ENCODE data around the gene KANSL1.

DNA sequence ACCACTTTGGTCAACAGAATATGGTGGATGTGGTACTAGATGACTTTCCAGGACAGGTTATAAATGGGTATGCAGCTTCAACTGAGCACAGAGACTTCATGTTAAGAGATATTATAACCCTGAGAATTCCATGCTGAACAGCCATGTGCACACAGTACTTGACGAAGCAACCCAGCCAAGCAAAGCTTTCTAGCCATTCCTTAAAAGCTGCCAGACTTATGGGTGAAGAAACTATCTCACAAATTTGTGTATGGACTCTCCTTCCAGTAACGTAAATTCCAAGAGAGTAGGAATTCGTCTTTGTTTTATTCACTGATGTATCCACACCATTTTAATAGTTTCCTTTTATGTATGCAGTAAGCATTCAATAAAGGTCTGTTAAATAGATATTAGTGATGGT is 76.1 kb downstream of the KANSL1 start:
- no peak for TF ChIP-seq EZH2 (IDR thresholded peaks at IDR 0.05; ENCODE audit: low read depth, unreplicated experiment)
- TF ChIP-seq POLR2AphosphoS5 (IDR thresholded peaks at IDR 0.05; ENCODE audit: low read depth), result no peak
- TF ChIP-seq, protein P1, sequence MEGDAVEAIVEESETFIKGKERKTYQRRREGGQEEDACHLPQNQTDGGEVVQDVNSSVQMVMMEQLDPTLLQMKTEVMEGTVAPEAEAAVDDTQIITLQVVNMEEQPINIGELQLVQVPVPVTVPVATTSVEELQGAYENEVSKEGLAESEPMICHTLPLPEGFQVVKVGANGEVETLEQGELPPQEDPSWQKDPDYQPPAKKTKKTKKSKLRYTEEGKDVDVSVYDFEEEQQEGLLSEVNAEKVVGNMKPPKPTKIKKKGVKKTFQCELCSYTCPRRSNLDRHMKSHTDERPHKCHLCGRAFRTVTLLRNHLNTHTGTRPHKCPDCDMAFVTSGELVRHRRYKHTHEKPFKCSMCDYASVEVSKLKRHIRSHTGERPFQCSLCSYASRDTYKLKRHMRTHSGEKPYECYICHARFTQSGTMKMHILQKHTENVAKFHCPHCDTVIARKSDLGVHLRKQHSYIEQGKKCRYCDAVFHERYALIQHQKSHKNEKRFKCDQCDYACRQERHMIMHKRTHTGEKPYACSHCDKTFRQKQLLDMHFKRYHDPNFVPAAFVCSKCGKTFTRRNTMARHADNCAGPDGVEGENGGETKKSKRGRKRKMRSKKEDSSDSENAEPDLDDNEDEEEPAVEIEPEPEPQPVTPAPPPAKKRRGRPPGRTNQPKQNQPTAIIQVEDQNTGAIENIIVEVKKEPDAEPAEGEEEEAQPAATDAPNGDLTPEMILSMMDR (conservative IDR thresholded peaks at IDR 0.05; ENCODE audit: low read depth in 2 of 2), result no peak
